Measurements from ENCODE around the gene SEC23B. TPM values are rescaled to one million over a fixed set of nuclear protein-coding genes. Genes with fewer than 3 reads are reported as not detected.

The SEC23B gene
- total and polyA plus RNA-seq, 10 of the 15 experiments (the other 5 are each of a cell fraction or from before 2014, with no cell fraction given) = 49.1 to 121 (median 75.6) TPM

- TF ChIP-seq ZBTB40 (IDR thresholded peaks at IDR 0.05; ENCODE audit: borderline replicate concordance) = 0 out of 2 replicates have a peak, but pooled peaks have one; percentile 20
- TF ChIP-seq IRF4 (IDR thresholded peaks at IDR 0.05; ENCODE audit: low read depth, low read length) = no peak
- TF ChIP-seq ZBED1 (IDR thresholded peaks at IDR 0.05; ENCODE audit: borderline replicate concordance) = no peak
- no peak for TF ChIP-seq LARP7 (IDR thresholded peaks at IDR 0.05)
- no peak for TF ChIP-seq KAT2A (conservative IDR thresholded peaks at IDR 0.05; ENCODE audit: control insufficient read depth, low read depth, low read length)
- TF ChIP-seq NFIC (IDR thresholded peaks at IDR 0.05; ENCODE audit: low read depth, low read length) = no peak; the same call in 1 of the 2 replicates
- peak; percentile 82; the same call in 1 of the 2 replicates for TF ChIP-seq TARDBP (IDR thresholded peaks at IDR 0.05; ENCODE audit: borderline replicate concordance)
- TF ChIP-seq PML (IDR thresholded peaks at IDR 0.05; ENCODE audit: low read length) = 0 out of 2 replicates have a peak, but pooled peaks have one; percentile 62
- peak; percentile 32; the same call in 1 of the 2 replicates for TF ChIP-seq HDGF (IDR thresholded peaks at IDR 0.05)
- TF ChIP-seq BCL11A (IDR thresholded peaks at IDR 0.05; ENCODE audit: low read depth, low read length) = no peak
- TF ChIP-seq ETV6 (conservative IDR thresholded peaks at IDR 0.05 in 1 of 2, IDR thresholded peaks at IDR 0.05 in 1 of 2; ENCODE audit: borderline replicate concordance in 1 of 2, low read depth in 1 of 2) = no peak
- TF ChIP-seq MYB (IDR thresholded peaks at IDR 0.05; ENCODE audit: borderline replicate concordance, low read depth, low read length) = peak; percentile 99
- no peak for TF ChIP-seq ZSCAN29 (IDR thresholded peaks at IDR 0.05)
- no peak for TF ChIP-seq CBX3 (IDR thresholded peaks at IDR 0.05; ENCODE audit: borderline replicate concordance, low read depth)
- 0 out of 2 replicates have a peak, but pooled peaks have one; percentile 58 for TF ChIP-seq NBN (IDR thresholded peaks at IDR 0.05)
- TF ChIP-seq RBBP5 (conservative IDR thresholded peaks at IDR 0.05) = no peak
- no peak for TF ChIP-seq ATF2 (IDR thresholded peaks at IDR 0.05; ENCODE audit: low read length)
- TF ChIP-seq GABPA (IDR thresholded peaks at IDR 0.05; ENCODE audit: low read depth) = no peak; the same call in 1 of the 2 replicates
- no peak for TF ChIP-seq ZNF274 (IDR thresholded peaks at IDR 0.05; ENCODE audit: insufficient read depth, insufficient read length)
- TF ChIP-seq BHLHE40 (IDR thresholded peaks at IDR 0.05; ENCODE audit: borderline replicate concordance in 1 of 2, low read depth in 2 of 2, low read length in 1 of 2) = 0 out of 4 replicates have a peak, but pooled peaks have one; percentile 4 to 5
- TF ChIP-seq NR2C2 (IDR thresholded peaks at IDR 0.05; ENCODE audit: borderline replicate concordance, control insufficient read depth, insufficient read length, low read depth) = no peak
- peak; percentile 77; the same call in 1 of the 2 replicates for TF ChIP-seq MAX (IDR thresholded peaks at IDR 0.05; ENCODE audit: low read depth, low read length)
- TF ChIP-seq HCFC1 (IDR thresholded peaks at IDR 0.05; ENCODE audit: low read length) = peak; percentile 89
- no peak for TF ChIP-seq ZZZ3 (IDR thresholded peaks at IDR 0.05; ENCODE audit: control insufficient read depth, insufficient read length, low read depth)
- TF ChIP-seq CHD4 (IDR thresholded peaks at IDR 0.05) = no peak
These were observed 40.6 kb upstream of the SEC23B start, which contains the start of the genes DZANK1 and POLR3F (continued) for GRCh38 chr20:18466894-18467730.
